Amniotic epithelial cell (primary cell): Measurements from ENCODE around the gene RASA4.
"Not testable (repeated sequence)": the region's sequence is repeated elsewhere in the genome, so short reads cannot be mapped to it uniquely, and the experiment has no call there.

Experiments
- DNase-seq: peaks from one replicate; pipeline ENCODE4 v3.0.0-alpha.2; 2010; ENCODE audit warnings: low read depth

RASA4 gene

DNA sequence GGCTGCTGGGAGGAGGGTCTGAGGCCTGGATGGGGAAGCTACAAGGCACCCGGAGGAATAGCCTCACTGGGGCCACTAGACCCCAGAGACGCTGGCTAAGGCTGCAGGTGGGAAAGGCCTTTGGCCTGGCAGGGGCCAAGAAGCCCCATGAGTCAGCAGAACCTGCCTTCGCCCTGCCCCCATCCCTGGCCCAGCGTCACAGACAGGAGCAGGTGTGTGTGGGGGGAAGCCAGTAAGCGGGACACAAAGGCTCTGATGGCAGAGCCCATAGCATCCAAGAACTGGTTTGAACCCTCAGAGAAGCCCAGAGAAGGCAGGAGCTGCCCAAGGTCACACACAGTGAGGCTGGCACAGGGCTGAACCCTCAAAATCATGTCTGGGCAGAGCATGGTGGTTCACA is 9.7 kb downstream of the RASA4 start:
- not testable (repeated sequence) for DNase-seq

DNA sequence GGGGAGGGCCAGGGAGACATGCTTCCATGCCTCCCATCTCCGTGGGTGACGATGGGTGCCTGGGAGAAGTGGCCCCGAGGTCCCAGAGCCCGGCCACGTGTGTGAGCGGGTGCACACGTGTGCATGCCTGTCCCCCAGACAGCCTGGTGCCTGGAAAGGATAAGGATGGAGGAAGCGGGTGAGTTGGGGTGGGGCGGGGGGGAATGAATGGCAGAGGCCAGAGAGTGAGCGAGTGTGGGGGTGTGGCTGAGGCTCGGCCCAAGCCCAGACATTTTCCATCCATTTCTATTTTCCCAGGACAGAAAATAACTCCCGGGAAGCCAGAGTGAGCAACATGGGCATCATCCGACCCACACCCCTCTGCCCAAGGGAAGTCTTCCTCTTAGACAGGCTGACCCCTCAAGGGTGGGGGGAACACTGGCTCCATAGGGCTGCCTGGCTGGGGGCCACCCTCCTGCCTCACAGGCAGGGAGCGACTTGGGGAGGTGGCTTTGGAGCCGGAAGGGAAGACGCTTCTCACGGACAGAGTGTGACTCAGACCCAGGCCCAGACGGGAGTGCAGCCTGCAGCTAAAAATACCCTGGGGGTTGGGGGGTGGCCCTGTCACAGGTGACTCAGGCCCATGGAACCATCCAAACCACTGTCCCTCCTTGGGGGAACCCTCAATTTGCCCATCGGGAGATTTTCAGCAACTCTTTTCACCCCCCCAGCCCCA is 12.0 kb downstream of the RASA4 start:
- DNase-seq = not testable (repeated sequence)

DNA sequence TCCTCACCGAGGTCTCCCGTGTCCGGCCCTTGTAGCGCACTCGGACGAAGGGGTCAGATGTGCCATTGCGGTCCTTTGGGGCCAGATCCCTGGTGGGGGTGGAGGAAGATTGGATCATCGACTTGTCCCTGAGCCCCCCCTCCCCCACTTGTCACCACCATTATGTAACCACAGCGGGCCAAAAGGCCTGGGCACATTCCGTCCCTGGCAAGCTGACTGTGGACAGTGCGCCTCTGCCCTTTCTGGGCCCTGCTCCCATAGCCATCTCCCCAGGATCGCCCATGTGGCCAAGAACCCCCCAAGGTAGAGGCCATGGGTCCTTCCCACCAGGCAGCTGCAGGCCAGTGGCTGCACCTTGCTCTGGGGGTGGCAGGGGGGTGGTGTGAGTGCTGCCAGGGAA is 14.2 kb downstream of the RASA4 start:
- not testable (repeated sequence) for DNase-seq

DNA sequence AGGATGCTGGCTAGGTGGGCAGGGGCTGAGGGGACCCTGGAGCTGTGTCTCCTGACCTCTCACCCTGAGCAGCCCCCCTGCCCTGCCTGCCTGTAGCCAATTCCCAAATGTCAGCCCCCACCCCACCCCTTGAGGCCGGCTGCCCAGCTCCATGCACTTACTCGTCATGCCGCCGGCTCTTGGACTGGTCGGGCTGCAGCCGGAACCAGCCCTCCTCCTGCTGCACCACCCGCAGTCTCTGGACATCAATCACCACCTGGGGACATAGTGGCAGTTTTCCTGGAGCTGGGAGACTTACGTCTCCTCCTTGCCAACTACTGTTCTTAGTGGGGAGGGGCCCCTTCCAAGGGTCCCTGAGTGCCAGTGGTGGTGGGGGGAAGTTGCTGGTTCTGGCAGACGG is 16.9 kb downstream of the RASA4 start:
- DNase-seq = not testable (repeated sequence)

DNA sequence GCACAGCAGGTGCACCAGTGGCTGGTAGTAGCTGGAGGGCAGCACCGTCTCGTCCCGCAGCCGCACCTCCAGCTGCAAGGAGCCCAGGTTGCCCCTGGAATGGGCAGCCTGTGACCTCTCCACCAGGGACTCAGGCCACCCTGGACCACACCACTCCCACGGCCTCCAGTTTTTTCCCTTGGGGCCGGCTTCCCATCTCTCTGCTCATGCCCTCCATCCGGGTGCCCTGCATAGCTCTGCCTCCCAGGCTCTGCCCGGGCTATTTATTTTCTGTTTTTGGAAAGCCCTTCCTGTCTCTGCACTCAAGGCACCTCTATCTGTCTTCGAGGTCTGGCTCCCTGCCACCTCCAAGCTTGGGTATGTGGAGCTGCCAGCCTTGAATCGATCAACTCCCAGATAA is 20.5 kb downstream of the RASA4 start:
- DNase-seq = not testable (repeated sequence)

DNA sequence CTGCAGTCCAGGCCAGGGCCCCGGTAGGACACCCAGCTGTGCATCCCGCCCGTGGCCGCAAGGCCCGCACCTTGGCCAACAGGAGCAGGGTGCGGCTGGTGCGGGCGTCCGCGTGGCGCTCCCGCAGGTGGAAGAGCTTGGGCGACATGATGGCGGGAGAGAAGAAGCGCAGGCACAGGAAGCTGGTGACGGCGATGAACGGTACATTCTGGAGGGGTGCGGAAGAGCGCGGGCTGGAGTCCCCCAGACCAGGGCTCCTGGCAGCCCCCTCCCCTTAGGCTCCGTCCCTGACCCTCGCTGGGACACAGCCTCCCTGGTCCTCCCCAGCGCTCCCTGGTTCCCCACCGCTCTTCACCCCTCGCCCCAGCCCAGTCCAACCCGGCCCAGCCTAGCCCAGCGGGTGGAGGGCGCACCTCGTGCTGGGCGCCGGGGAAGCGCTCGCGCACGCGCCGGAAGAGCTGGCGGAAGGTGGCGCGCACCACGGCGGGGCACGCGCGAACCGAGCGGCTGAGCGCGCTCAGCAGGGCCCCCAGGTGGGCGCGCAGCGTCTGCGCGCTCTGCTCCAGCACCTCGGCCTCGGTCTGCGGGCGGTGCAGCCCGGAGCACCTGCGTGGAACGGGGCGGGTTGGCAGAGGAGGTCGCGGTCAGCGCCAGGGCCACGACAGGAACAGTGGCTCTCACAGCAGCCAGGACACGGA is 22.8 kb downstream of the RASA4 start:
- not testable (repeated sequence) for DNase-seq

DNA sequence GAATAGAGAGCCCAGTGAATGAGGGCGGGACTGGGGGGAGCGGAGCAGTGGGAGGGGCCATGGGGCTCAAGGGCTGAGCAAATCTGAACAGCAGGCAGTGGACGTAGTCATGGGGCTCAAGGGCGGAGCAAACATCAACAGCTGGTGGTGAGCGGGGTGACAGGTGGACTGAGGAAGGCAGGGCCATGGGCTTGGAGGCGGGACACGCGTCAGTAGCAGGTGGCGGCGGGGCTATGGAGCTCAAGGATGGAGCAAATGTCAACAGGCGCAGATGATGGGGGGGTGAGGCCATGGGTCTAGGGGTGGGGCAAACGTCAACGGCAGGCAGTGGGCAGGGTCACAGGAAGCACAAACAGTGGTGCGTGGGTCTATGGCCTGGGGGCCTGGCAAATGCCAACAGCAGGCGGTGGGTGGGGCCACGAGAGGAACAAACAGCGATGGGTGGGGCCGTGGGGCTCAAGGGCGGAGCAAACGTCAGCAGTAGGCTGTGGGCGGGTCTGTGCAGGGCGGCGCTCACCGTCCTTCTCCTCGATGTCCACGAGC is 24.0 kb downstream of the RASA4 start:
- DNase-seq = not testable (repeated sequence)

DNA sequence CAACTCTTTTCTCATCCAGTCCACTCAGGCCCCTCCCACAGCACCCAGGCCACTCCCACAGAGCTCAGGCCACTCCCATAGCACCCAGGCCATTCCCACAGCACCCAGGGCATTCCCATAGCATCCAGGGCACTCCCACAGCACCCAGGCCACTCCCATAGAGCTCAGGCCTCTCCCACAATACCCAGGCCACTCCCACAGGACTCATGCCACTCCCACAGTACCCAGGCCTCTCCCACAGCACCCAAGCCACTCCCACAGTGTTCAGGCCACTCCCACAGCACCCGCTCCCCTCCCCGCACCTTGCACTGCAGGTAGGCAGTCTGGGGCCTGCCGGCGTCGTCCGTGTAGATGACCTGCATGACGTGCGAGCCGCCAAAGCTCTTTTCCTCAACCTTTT is 26.7 kb downstream of the RASA4 start:
- DNase-seq = not testable (repeated sequence)

DNA sequence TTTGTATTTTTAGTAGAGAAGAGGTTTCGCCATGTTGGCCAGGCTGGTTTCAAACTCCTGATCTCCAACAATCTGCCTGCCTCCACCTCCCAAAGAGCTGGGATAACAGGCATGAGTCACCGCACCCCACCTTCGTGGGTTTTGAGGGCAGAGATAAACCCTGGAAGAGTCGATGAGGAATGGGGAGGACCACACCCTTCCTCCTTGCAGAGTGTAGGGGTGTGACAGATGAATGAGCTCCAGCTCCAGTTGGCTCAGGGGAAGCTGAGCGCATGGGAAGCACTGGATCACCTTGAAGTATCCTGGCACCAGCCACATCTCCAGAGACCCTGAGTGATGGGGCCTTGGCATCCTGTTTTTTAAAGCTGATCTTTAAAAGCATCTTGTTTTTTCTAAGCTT is 33.1 kb downstream of the RASA4 start:
- DNase-seq = not testable (repeated sequence)

DNA sequence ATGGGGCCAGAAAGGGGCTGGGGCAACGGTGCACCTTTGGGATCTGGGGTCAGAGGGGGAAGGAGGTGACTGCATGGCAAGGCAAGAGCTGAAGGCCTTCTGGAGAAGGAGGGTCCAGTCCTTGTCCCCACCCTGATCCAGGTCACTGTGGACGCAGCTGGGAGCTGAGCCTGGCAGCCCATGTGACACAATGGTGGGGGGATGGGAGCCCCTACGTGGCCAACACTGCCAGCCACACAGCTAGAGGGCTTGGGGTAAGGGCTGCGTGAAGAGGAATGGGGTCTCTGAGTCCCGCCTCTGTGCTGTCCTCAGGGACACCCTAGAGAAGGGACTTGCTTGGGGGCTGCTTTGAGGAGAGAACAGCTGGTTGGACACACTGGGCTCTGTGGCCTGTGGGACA is 34.8 kb downstream of the RASA4 start:
- DNase-seq = not testable (repeated sequence)

DNA sequence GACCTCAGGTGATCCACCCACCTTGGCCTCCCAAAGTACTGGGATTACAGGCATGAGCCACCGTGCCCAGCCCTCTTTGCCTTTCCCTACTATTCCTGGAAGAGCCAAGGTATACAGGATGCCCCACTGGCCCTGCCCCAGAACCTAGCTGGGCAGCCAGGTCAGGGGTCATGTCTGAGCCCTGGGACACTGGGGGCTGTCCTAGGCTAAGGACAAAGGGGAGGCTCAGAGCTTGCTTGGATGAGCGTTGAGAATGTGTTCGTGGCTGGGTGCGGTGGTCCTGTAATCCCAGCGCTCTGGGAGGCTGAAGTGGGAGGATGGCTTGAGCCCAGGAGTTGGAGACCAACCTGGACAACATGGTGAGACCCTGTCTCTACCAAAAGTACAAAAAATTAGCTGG is 38.1 kb downstream of the RASA4 start:
- DNase-seq = not testable (repeated sequence)

DNA sequence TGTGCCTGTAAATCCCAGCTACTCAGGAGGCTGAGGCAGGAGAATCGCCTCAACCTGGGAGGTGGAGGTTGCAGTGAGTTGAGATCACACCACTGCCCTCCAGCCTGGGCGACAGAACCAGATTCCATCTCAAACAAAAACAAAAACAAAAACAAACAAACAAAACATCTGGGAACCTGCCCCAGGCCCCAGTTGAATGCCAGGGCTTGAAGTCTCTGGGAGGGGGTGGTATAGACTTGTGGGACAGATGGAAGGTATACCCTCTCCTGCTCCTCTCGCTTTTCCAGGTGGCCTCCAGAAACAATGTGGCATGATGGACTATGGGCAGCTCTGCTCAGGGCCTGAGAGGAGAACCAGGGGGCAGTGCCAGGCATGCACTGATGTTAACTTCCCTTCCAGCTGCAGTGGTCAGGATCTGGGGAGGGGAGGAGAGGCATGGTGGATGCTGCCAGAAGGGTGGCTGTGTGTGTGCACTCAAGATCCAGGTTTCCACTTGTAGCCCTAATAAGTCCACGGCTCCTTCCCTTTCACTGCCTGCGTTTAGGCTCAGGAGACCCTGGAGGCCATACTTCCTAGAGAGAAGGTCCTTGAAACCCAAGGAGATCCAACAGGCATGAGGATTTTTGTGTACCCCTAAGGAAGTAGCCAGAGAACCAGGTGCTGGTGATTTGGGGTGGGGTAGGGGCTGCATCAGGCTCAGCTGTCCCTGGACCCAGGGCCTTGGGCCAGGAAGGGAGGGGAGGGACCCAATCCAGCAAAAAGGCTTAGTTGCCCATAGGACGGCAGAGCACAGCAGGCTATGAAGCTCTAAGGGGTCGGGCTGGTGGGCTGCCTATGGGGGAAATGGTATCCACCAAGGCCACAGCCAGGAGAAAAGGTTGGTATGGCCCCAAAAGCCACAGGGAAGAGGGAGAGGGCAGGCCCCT is 39.0 kb downstream of the RASA4 start:
- not testable (repeated sequence) for DNase-seq

DNA sequence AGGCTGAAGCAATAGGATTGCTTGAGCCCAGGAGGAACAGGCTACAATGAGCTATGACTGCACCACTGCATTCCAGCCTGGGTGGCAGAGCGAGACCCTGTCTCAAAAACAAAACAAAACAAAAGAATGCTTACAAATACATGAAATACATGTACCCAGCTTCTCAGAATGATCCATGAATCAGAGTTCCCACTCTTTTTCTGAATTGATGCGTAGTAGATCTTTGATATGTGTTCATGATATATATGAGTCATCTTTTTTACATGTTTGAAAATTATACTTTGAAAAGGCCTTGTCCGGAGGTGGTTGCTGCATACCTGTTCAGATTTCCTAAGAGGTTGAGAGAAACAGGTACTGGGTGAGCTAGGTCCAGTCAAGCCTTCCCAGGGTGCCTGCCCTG is 40.2 kb downstream of the RASA4 start:
- not testable (repeated sequence) for DNase-seq

DNA sequence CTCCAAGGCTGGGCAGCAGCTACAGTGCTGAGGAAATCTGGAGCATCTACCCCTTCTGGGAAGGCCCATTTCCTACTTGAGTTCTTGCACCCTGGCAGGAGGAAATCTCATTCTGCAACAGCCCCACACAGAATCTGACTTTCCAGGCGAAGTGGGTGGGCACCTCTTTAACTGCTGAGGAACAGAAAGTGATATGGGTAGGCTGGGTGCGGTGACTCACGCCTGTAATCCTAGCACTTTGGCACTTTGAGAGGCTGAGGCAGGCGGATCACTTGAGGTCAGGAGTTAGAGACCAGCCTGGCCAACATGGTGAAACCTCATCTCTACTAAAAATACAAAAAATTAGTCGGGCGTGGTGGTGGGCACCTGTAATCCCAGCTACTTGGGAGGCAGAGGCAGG is 41.9 kb downstream of the RASA4 start:
- not testable (repeated sequence) for DNase-seq

DNA sequence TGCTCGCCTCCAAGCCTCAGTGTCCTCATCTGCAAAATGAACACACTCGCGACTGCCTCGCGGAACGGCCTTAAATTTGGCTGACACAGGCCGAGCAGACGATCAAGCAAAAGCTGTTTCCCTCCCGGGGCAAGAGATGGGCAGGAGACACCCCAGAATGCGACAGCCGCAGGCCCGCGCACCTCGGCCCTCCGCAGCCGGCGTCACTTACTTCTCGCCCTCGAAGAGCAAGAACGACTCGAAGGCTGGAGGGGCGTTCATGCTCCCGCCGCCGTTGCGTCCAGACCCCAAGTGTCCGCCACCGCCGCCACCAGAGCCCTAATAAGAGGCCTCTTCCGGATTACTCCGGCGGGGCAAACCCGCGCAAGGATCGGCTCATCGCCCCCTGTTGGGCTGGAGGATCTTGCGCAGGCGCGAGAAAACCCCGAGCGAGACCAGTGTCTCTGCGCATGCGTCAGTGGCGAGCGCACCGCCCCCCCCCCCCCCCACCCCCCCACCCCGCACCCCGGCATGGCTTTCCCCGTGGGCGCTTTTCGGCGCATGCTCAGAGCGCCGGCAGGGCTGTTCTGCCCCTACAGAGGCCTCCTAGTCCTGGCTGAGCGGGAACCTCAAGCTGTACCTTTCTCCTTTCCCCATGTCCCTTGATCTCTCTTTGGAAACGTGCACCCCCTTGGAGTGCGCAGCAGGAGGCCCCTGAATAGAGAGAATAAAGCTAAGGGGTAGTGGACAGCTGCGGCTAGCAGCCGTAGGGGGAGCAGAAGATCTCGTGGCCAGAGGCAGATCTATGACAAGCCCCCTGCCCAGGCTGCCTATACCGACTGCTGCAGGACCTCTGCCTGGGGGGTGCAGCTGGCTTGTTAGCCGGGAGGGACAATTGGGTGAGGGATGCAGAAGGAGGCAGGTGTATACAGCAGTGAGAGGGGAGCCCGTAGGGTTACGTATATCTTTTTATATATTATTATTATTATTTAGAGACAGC is 44.0 kb downstream of the RASA4 start, which contains the start of gene POLR2J3:
Gene POLR2J3, minus strand, starts transcription at position 323 of the 979 bp plus-strand sequence. Its CDS starts 62 bp downstream, at position 261.
- DNase-seq = not testable (repeated sequence)

DNA sequence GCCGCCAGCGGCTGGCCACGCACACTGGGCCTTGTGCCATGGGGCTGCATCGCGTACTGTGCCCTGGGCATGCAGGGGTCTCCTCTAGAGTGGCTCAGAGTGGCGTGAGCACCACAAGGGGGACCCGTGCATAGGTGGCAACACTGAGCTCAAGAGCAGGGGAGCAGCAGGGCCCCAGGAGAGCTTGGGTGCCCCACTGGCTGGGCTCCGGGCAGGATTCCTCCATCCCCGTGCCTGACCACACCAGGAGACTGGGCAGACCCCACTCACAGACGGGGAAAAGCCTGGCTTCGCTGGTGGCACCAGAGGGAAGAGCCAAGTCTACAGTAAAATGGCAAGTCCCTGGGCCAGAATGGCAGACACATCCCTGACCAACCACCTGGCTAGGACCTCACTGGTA is 47.9 kb downstream of the RASA4 start:
- not testable (repeated sequence) for DNase-seq

DNA sequence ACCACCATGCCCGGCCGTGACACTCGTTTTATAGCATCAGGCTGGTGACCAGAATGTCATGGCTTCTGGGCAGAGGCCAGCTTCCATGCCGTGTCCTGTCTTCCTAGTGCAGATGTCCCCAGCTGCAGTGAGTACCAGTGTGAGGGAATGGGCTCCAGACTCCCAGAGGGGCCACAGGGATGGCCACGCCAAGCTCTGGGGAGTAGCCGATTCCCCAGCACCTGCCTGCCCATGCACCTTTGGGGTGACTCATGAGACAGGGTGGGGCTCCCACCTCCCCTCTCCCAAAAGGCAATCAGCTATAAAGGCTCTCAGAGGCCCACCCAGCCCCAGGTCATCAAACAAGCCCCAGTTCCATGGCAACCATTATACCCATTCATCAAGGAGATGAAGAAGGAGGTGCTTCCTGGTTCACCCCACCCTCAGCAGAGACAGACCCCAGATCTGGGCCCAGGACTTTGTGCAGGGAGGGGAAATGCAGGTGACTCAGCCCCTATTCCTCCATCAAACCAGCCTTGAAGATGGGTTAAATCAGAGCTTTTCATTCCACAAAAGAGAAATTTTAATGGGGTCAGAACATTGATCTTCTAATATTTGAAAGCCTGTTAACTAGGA is 65.6 kb downstream of the RASA4 start, which contains the start of gene SPDYE2:
Gene SPDYE2, plus strand, starts transcription at position 419 of the 615 bp plus-strand sequence. CDS start 2,030 bp downstream, outside the sequence.
- not testable (repeated sequence) for DNase-seq

DNA sequence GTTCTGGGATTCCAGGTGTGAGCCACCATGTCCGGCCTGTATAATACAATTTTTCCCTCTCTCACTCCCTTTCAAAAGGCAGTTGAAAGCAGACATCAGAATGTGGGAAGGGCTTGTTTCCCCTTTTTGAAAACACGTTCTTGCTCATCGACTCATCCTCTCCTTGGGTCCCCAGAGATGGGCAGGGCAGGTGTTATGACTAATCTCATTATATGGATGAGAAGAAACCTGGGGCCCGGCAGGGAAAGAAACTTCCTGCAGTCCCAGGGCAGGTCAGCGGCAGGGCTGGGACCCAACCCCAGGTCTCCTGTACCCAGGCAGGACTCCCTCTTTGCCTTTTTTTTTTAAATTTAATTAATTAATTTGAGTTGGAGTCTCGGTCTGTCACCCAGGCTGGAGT is 70.2 kb downstream of the RASA4 start:
- not testable (repeated sequence) for DNase-seq

DNA sequence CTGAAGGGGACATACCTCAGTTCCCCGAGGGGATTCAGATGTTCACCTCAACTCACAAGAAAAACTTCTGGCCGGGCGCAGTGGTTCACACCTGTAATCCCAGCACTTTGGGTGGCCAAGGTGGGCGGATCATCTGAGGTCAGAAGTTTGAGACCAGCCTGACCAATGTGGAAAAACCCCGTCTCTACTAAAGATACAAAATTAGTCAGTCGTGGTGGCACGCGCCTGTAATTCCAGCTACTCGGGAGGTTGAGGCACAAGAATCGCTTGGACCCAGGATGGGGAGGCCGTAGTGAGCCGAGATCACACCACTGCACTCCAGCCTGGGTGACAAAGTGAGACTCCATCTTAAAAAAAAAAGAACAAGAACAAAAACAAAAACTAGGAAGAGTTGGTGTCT is 71.3 kb downstream of the RASA4 start:
- not testable (repeated sequence) for DNase-seq

DNA sequence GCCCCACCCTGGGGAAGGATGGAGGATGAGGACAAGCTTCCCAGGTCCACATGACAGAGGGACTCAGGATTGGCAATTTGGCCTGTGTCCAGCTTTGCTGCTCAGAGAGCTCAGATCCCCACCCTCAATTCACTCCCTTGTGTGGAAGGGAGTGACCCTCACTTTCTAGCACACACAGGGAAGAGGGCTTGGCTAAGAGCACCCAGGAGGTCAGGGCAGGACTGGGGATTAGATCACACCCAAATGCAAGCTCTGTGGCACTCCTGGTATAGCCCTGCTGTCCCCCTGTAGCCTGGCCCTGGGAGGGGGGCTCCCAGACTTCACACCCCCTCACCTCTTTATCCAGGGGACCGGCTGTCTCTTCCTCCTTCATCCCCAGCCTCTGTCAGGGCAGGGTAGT is 72.2 kb downstream of the RASA4 start:
- DNase-seq = not testable (repeated sequence)
